Breast epithelium (tissue), 4 donors: Measurements from ENCODE around the gene FAT2. TPM values are rescaled to one million over a fixed set of nuclear protein-coding genes. Genes with fewer than 3 reads are reported as not detected.

Experiments
- DNase-seq, 2 donors: peaks; one replicate each; pipeline ENCODE4 v3.0.0-alpha.2; 2019; ENCODE audit warnings: low spot score in 2 of 2
- H3K27ac ChIP-seq, 2 donors: fragments of 200-600 bp; sonication (generic) in 1 of 2; one replicate each; pipeline ENCODE4 v1.5.1; 2016 to 2019; ENCODE audit warnings: mild to moderate bottlenecking in 1 of 2
- H3K27me3 ChIP-seq, 2 donors: fragments of 200-600 bp; sonication (generic) in 1 of 2; one replicate each; pipeline versions ENCODE4 v1.5.1 to v1.6.0; 2017 to 2019; ENCODE audit warnings: control low read depth in 1 of 2, mild to moderate bottlenecking in 1 of 2
- H3K36me3 ChIP-seq: fragments of 200-600 bp; one replicate; pipeline ENCODE4 v1.5.1; 2019
- H3K4me1 ChIP-seq, 2 donors: fragments of 200-600 bp; sonication (generic); one replicate each; pipeline ENCODE4 v1.5.1; 2016 to 2019; ENCODE audit warnings: control low read depth in 1 of 2
- H3K4me3 ChIP-seq, 3 donors: fragments of 200-600 bp; sonication (generic); 1 replicate in 2 of 3; 2 replicates in 1 of 3; pipeline ENCODE4 v1.5.1; 2016 to 2019; ENCODE audit warnings: mild to moderate bottlenecking in 3 of 3, moderate library complexity in 2 of 3
- H3K9me3 ChIP-seq, 2 donors: fragments of 200-600 bp; sonication (generic) in 1 of 2; one replicate each; pipeline ENCODE4 v1.5.1; 2016 to 2019; ENCODE audit warnings: control low read depth in 1 of 2
- CTCF ChIP-seq, 3 donors: fragments of 450-650 bp; IDR thresholded peaks; one replicate each; pipeline ENCODE4 v1.5.1; 2016 to 2017; ENCODE audit warnings: antibody characterized with exemption in 3 of 3, mild to moderate bottlenecking in 3 of 3, moderate library complexity in 3 of 3
- POLR2A ChIP-seq: fragments of 450-650 bp; IDR thresholded peaks from one replicate; pipeline ENCODE4 v1.6.1; 2016; ENCODE audit warnings: antibody characterized with exemption, mild to moderate bottlenecking, moderate library complexity
- POLR2AphosphoS5 ChIP-seq, 3 donors: sonication (generic); formaldehyde crosslinking; IDR thresholded peaks; one replicate each; pipeline ENCODE4 v1.6.1; 2017; ENCODE audit warnings: antibody characterized with exemption in 3 of 3
- intact Hi-C: fragments of 100-400 bp; cut with DNase I; formaldehyde crosslinking; loops from one replicate; pipeline ENCODE4 v1.15.1; 2023; ENCODE audit warnings: low total_unique reads
- total RNA-seq, 3 donors: library from RNA; depleted of rRNA; stranded (reverse); fragments of >200 nt; gene quantifications; one replicate each; pipeline ENCODE4 v1.1.0, GENCODE V29; 2016

Gene FAT2
- total RNA-seq, 3 donors from 2014 or later = 0.16 to 5.4 (median 3.6) TPM

GRCh38 chr5:151557951-151558350, 33.2 kb downstream of the FAT2 start:
- Histone ChIP-seq H3K4me3 (no peak overlapping the region), H3K27ac (no peak overlapping the region), H3K36me3 (no peaks in the 10 kb centered on the region), H3K4me1 (no peaks in the 10 kb centered on the region), H3K27me3 (no peaks in the 10 kb centered on the region), H3K9me3 (no peaks in the 10 kb centered on the region)
- no peak for DNase-seq
- intact Hi-C loops = no loop called here
- TF ChIP-seq POLR2A = no peak
- no peak for TF ChIP-seq POLR2AphosphoS5 (IDR thresholded peaks at IDR 0.05)
- TF ChIP-seq CTCF (IDR thresholded peaks at IDR 0.05) = no peak

GRCh38 chr5:151557466-151557865, 33.7 kb downstream of the FAT2 start:
- Histone ChIP-seq H3K4me3 (no peak overlapping the region), H3K9me3 (no peaks in the 10 kb centered on the region), H3K27ac (no peak overlapping the region), H3K4me1 (no peaks in the 10 kb centered on the region), H3K27me3 (no peaks in the 10 kb centered on the region), H3K36me3 (no peaks in the 10 kb centered on the region)
- no peak for TF ChIP-seq POLR2A
- no peak for TF ChIP-seq CTCF (IDR thresholded peaks at IDR 0.05)
- TF ChIP-seq POLR2AphosphoS5 (IDR thresholded peaks at IDR 0.05) = no peak
- intact Hi-C loops = no loop called here
- DNase-seq = no peak

- no peak for TF ChIP-seq POLR2A
- no peak for TF ChIP-seq POLR2AphosphoS5 (IDR thresholded peaks at IDR 0.05)
- TF ChIP-seq CTCF (IDR thresholded peaks at IDR 0.05) = no peak
- H3K4me3 ChIP-seq = no peak overlapping the region
- H3K27ac ChIP-seq = no peak overlapping the region
- no peaks in the 10 kb centered on the region for H3K4me1 ChIP-seq
- no peaks in the 10 kb centered on the region for H3K27me3 ChIP-seq
- DNase-seq = no peak
- no peaks in the 10 kb centered on the region for H3K36me3 ChIP-seq
- H3K9me3 ChIP-seq = no peaks in the 10 kb centered on the region
- intact Hi-C loops = no loop called here
These were observed 34.3 kb downstream of the FAT2 start for GRCh38 chr5:151556806-151557205.

- intact Hi-C loops = no loop called here
- Histone ChIP-seq H3K36me3 (no peaks in the 10 kb centered on the region), H3K4me1 (no peaks in the 10 kb centered on the region), H3K27me3 (no peaks in the 10 kb centered on the region), H3K9me3 (no peaks in the 10 kb centered on the region), H3K27ac (peak overlapping the region; percentile 12 to 54), H3K4me3 (no peak overlapping the region)
- no peak for DNase-seq
- TF ChIP-seq POLR2AphosphoS5 (IDR thresholded peaks at IDR 0.05) = no peak
- no peak for TF ChIP-seq CTCF (IDR thresholded peaks at IDR 0.05)
- no peak for TF ChIP-seq POLR2A
These were observed 35.2 kb downstream of the FAT2 start for GRCh38 chr5:151555760-151556576.

- H3K27ac ChIP-seq = peak overlapping the region in 1 of 2 donors; percentile 76
- no peak for DNase-seq
- no peaks in the 10 kb centered on the region for H3K27me3 ChIP-seq
- intact Hi-C loops = no loop called here
- no peaks in the 10 kb centered on the region for H3K9me3 ChIP-seq
- TF ChIP-seq POLR2A (no peak), CTCF (IDR thresholded peaks at IDR 0.05) (no peak), POLR2AphosphoS5 (IDR thresholded peaks at IDR 0.05) (no peak)
- no peaks in the 10 kb centered on the region for H3K4me1 ChIP-seq
- no peaks in the 10 kb centered on the region for H3K36me3 ChIP-seq
- H3K4me3 ChIP-seq = no peak overlapping the region
These were observed 37.4 kb downstream of the FAT2 start for GRCh38 chr5:151553695-151554094.
